Activated CD4-positive, alpha-beta T cell treated with anti-CD3 and anti-CD28 coated beads, Interleukin-2, Interleukin-6, amounts not matched to agents 100 ng/mL and 50 ng/mL, durations not matched to agents 16 hours and 8 hours (primary cell): Measurements from ENCODE around the gene TFEB.

ENCODE experiments used
- DNase-seq: peaks from one replicate; pipeline ENCODE4 v3.0.0-alpha.2; 2020

TFEB gene

DNA sequence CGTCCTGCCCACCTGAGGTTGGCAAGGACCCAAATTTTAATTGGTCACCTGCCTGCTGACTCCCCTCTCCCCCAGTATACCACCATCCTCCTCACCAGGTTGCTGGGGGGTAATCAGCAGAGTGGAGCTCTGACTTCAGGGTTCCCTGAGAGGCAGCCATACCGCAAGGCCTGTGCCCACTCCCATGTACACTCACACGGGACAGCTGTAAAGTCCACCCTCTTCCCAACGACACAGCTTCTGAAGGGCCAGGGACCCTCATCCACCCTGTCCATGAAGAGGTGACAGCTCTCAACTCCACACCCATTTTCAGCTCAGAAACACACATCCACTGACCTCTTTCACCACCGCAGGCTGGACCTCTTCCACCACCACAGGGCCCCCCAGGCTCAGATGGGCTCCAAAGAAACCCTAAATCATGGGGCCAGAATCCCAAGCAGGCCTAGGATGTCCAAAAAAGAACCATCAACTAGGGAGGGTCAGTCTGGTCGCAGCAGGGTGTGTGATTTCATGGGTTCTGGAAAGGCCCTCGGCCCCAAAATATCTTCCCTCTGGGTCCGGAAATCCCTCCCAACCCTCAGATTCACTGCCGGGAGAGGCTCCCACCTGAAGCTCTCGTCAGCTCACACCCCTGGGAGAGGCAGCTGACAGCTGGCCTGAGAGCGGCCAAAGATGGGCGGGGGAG, 30.0 kb downstream of the TFEB start:
- no peak for DNase-seq

GRCh38 chr6:41704656-41705310, 30.6 kb downstream of the TFEB start:
- DNase-seq = no peak

DNA sequence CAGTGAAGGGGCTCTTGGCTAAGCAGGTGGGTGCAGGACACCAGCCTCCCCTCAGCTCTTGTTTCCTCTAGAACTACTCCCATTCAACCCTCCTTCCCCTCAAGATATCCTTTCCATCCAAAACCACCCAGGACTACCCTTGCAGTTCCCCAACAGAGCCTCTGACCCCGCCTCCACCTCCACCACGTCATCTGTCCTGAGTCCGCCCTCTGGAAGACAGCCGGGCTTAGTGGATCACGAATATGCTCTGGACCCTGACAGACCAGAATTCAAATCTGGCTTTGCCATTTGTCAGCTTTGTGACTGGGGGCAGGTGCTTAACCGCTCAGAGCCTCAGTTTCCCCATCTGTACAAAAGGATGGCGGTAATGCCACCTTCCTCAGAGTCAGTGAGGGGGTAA, 31.4 kb downstream of the TFEB start:
- no peak for DNase-seq

DNA sequence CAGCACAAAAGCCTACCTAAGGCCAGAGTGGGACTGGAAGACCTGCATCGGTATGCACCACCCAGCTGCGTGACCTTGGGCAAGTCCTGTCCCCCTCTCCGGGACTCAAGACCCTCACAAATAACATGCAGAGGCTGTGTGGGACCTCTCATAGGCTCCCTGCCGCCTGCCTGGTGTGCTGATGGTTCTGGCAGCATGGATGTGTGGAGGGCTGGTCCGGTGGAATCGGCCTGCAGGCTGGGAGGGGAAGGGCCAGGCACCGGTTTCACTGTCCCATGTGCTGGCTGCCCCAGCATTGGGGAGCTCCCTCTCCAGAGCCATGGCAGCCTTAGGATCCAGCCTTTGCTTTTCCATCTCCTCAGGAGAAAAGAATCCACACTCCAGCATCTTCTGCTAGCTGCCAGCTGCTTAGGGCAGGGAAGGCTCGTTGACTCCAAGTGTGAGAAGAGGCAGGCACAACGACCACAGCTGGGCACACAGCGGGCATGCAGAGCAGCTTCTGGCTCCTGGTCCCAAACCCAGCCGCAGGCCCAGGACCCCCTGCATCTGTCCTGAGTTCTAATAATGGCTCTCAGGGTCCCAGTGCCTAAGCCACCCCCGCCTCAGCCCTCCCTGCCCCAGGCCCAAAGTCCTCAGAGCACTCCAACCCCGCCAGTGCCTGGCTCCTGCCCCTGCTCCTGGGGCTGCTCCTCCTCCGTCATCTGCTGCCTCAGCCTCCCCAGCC, 32.5 kb downstream of the TFEB start:
- DNase-seq = no peak

- DNase-seq = no peak
Measured at GRCh38 chr6:41702089-41702745, 33.2 kb downstream of the TFEB start.

GRCh38 chr6:41700463-41701347, 34.7 kb downstream of the TFEB start:
- no peak for DNase-seq

DNA sequence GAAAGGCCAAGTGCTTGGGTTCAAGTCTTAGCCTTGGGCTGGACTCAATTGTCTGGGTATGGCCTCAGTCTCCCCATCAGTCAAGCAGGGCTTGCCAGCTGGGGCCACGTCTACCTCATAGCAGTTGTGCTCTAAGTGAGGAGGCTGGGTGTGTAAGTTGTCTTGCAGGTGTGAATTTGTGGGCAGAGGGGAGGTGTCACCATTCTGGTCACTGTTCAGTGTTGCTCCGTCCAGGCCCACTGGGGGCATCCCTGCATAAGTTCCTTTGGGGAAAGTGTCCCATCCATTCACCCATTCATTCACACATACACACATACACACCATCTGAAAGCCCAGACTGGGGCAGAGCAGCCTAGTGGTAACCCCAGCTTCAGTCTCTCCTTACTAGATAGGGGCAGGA, 36.3 kb downstream of the TFEB start:
- DNase-seq = no peak

GRCh38 chr6:41697861-41698781, 37.3 kb downstream of the TFEB start:
- DNase-seq = no peak

- DNase-seq = no peak
Measured at GRCh38 chr6:41696788-41697187, 38.6 kb downstream of the TFEB start.

DNA sequence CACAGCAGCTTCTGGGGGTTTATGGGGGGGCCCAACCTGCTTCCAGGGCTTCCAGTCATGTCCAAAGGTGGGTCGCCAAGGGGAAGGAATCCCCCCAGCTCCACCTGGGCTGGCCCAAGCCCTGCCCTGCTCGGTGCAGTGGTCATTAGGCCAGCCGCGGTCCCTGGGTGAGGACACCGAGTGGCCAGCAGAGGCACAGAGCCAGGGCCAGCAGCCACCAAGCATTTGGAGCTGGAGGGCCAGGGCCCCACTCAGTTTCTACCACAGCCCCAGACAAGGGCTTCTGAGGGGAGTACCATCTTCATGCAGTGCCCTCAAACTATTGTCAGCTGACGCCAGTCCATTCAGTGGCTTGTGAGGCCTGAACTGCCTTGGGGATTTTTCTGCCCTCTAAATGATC, 39.6 kb downstream of the TFEB start:
- DNase-seq = no peak

GRCh38 chr6:41694815-41695526, 40.4 kb downstream of the TFEB start:
- no peak for DNase-seq

GRCh38 chr6:41693281-41694240, 41.8 kb downstream of the TFEB start:
- DNase-seq = no peak

GRCh38 chr6:41692730-41693129, 42.7 kb downstream of the TFEB start:
- DNase-seq = no peak

- DNase-seq = no peak
Measured at GRCh38 chr6:41692080-41692675, 43.2 kb downstream of the TFEB start.

DNA sequence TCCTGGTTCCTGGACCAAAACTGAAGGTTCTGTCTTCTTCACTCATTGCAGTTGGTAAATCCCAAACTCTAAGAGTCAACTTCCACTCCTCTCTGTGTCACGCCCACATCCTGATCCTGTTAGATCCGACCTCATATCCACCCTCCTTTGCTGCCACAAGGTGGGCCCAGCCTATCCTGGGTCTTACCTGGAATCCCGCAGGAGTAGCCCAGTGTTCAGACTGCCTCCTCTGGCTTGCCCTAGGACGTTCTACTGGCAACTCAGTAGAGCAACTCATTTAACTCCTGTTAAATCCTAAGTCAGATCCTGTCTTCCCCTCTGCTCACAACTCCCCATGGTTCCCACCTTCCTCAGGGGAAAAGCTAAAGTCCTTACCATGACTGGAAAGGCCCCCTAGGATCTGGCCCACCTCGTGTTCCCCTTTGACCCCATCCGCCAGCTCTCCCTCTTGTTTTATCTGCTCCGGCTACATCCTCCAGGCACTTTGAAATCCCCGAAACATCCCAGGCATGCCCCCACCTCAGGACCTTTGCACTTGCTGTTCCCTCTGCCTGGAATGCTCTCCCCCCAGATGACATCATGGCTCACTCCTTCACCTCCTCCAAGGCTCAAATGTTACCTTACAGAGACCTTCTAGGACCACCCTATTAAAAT, 43.9 kb downstream of the TFEB start:
- DNase-seq = no peak

- DNase-seq = no peak
Measured at GRCh38 chr6:41690541-41691330, 44.7 kb downstream of the TFEB start.

DNA sequence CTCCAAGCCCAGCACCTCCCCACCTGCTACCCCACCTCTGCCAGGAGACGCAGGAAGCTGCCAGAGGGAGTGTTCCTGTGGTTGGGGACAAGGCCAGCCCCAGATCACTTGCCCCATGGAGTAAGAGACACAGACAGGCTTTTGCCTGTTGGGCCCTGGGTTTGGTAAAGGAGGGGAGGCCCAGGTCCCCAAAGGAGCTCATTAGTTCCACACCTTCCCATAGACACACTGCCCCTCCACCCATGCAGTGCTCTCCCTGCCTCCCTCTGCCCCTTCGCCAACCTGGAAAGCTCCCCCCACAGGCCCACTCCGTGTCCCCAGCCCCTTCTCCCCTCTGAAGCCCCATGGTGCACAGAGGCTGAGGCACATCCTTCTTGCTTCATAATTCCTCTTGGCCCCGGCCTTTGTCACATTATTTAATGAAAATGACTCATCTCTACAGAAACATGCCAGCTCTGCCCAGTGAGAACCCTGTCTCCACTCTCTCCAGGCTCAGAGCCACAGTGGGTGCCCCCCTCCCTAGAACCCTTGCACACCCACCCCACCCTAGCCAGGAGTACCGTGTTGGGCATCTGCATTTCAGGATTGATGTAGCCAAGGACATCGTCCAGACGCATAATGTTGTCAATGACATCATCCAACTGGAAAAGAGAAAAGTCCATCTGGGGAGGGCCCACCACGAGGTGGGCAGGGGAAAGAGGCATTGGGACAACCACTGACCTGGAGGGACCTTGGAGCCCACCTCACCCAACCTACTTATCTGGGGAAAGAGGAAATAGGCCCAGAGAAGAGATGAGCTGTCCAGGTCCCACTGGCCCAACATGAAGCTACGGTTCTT, 46.0 kb downstream of the TFEB start:
- no peak for DNase-seq
